PC-3 (cell line): ENCODE data around the gene RAB42. TPM values are rescaled to one million over a fixed set of nuclear protein-coding genes. Genes with fewer than 3 reads are reported as not detected.
"Not testable (repeated sequence)": the region's sequence is repeated elsewhere in the genome, so short reads cannot be mapped to it uniquely, and the experiment has no call there.

Experiments
- ATAC-seq: fragments of 200-7000 bp; cut with Tn5 transposase; 2 replicates; pipeline ENCODE4 v1.9.1; 2020; ENCODE audit warnings: mild to moderate bottlenecking, moderate library complexity
- BruUV-seq: library from RNA; stranded (reverse); fragments of 400-500 nt; replicated peaks from 2 replicates; lab custom pipeline; 2021; lab: Mats Ljungman, UMichigan
- CTCF ChIA-PET: fragments of 300-600 bp; sonication (Branson Sonifier 250); formaldehyde crosslinking; loops from one replicate; lab custom pipeline; 2022; ENCODE audit warnings: antibody characterized with exemption; lab: Charles Lee
- POLR2A ChIA-PET: fragments of 300-600 bp; sonication (Branson Sonifier 250); formaldehyde crosslinking; loops from one replicate; lab custom pipeline; 2022; ENCODE audit warnings: antibody characterized with exemption; ENCODE audit not compliant: unreplicated experiment; lab: Charles Lee
- DNase-seq: peaks from one replicate; pipeline ENCODE4 v3.0.0-alpha.2; 2015
- H2AFZ ChIP-seq: fragments of 300-600 bp; sonication (generic); 2 replicates; pipeline ENCODE4 v1.6.0; 2016; ENCODE audit warnings: antibody characterized with exemption, low read length
- H3F3A ChIP-seq: fragments of 300-600 bp; sonication (generic); one replicate; pipeline ENCODE4 v1.6.0; 2017; ENCODE audit warnings: antibody characterized with exemption, low read length, control low read depth, mild to moderate bottlenecking; ENCODE audit not compliant: unreplicated experiment
- H3K27ac ChIP-seq: fragments of 300-600 bp; sonication (generic); 2 replicates; pipeline ENCODE4 v1.5.1; 2016; ENCODE audit warnings: mild to moderate bottlenecking, low read length
- H3K27me3 ChIP-seq: fragments of 300-600 bp; sonication (generic); 2 replicates; pipeline ENCODE4 v1.6.1; 2016; ENCODE audit warnings: low read length, mixed read lengths
- H3K36me3 ChIP-seq: fragments of 300-600 bp; sonication (generic); 2 replicates; pipeline ENCODE4 v1.6.1; 2016; ENCODE audit warnings: low read depth, mixed run types, low read length, mixed read lengths
- H3K4me1 ChIP-seq: fragments of 300-600 bp; sonication (generic); 2 replicates; pipeline ENCODE4 v1.5.1; 2016; ENCODE audit warnings: low read length; ENCODE audit not compliant: insufficient read depth
- H3K4me2 ChIP-seq: fragments of 300-600 bp; sonication (generic); 2 replicates; pipeline ENCODE4 v1.6.0; 2016; ENCODE audit warnings: low read length
- H3K4me3 ChIP-seq: fragments of 300-600 bp; sonication (generic); 2 replicates; pipeline ENCODE4 v1.5.1; 2016; ENCODE audit warnings: mild to moderate bottlenecking, low read length, mixed read lengths
- H3K79me2 ChIP-seq: fragments of 300-600 bp; sonication (generic); 2 replicates; pipeline ENCODE4 v1.6.1; 2017; ENCODE audit warnings: low read length, mixed read lengths
- H3K9ac ChIP-seq: fragments of 300-600 bp; sonication (generic); 2 replicates; pipeline ENCODE4 v1.6.0; 2016; ENCODE audit warnings: mild to moderate bottlenecking, low read length
- H3K9me2 ChIP-seq: fragments of 300-600 bp; sonication (generic); replicated peaks from 2 replicates; pipeline ENCODE4 v1.6.1; 2016; ENCODE audit warnings: mixed run types, low read length, mixed read lengths
- H3K9me3 ChIP-seq: fragments of 300-600 bp; sonication (generic); 2 replicates; pipeline ENCODE4 v1.6.1; 2016; ENCODE audit warnings: low read length, mixed read lengths
- H4K20me1 ChIP-seq: fragments of 300-600 bp; sonication (generic); 2 replicates; pipeline ENCODE4 v1.6.1; 2016; ENCODE audit warnings: low read length, mixed read lengths
- CTCF ChIP-seq: fragments of 300-600 bp; sonication (generic); conservative IDR thresholded peaks from 2 replicates; pipeline ENCODE4 v1.5.1; 2017; ENCODE audit warnings: antibody characterized with exemption, low read depth, mild to moderate bottlenecking, low read length
- EZH2 ChIP-seq: fragments of 300-600 bp; sonication (generic); IDR thresholded peaks from one replicate; pipeline ENCODE4 v1.6.1; 2017; ENCODE audit warnings: antibody characterized with exemption, mild to moderate bottlenecking, low read length; ENCODE audit not compliant: unreplicated experiment
- EZH2phosphoT487 ChIP-seq: fragments of 300-600 bp; sonication (generic); IDR thresholded peaks from 2 replicates; pipeline ENCODE4 v1.6.1; 2018; ENCODE audit warnings: mild to moderate bottlenecking, antibody characterized with exemption, low read length, borderline replicate concordance
- intact Hi-C: fragments of 100-400 bp; cut with micrococcal nuclease; formaldehyde crosslinking; loops from 2 replicates; pipeline ENCODE4 v1.9.0; 2023
- total RNA-seq: library from RNA; depleted of rRNA; stranded (reverse); fragments of >200 nt; gene quantifications from 2 replicates; pipeline ENCODE4 v1.2.3, GENCODE V29; 2014

RAB42 gene
- total RNA-seq, 1 experiment from 2014 or later: 1.5 TPM

- H2AFZ ChIP-seq: no peak overlapping the region
- H3F3A ChIP-seq: no peaks in the 10 kb centered on the region
- CTCF ChIA-PET: no interaction called here
- TF ChIP-seq CTCF (no peak), EZH2phosphoT487 (no peak), EZH2 (no peak)
- H3K4me3 ChIP-seq: no peak overlapping the region
- BruUV-seq: no TSS peak
- H3K9me2 ChIP-seq: no peaks in the 10 kb centered on the region
- peaks cover 32% of the 10 kb centered on the region for H3K36me3 ChIP-seq
- H3K4me2 ChIP-seq: no peak overlapping the region
- H3K27ac ChIP-seq: no peak overlapping the region
- no peaks in the 10 kb centered on the region for H3K79me2 ChIP-seq
- no peaks in the 10 kb centered on the region for H3K9me3 ChIP-seq
- intact Hi-C loops: no loop called here
- POLR2A ChIA-PET: no interaction called here
- ATAC-seq (no peak), DNase-seq (no peak)
- H4K20me1 ChIP-seq: no peaks in the 10 kb centered on the region
- no peak overlapping the region for H3K9ac ChIP-seq
- no peaks in the 10 kb centered on the region for H3K4me1 ChIP-seq
- no peaks in the 10 kb centered on the region for H3K27me3 ChIP-seq
Observed at GRCh38 chr1:28565726-28566125, 26.3 kb upstream of the RAB42 start.

GRCh38 chr1:28566931-28567330 is 25.1 kb upstream of the RAB42 start:
- Histone ChIP-seq H3K27ac (no peak overlapping the region), H3K79me2 (no peaks in the 10 kb centered on the region), H3K27me3 (no peaks in the 10 kb centered on the region), H3K4me3 (no peak overlapping the region), H3K36me3 (peaks cover 29% of the 10 kb centered on the region), H4K20me1 (no peaks in the 10 kb centered on the region), H3K9me3 (no peaks in the 10 kb centered on the region), H3K9ac (no peak overlapping the region), H2AFZ (no peak overlapping the region), H3K9me2 (no peaks in the 10 kb centered on the region), H3K4me2 (no peak overlapping the region), H3F3A (no peaks in the 10 kb centered on the region), H3K4me1 (no peaks in the 10 kb centered on the region)
- ATAC-seq: no peak
- ChIA-PET POLR2A (no interaction called here), CTCF (no interaction called here)
- no peak for TF ChIP-seq CTCF
- TF ChIP-seq EZH2phosphoT487: no peak
- TF ChIP-seq EZH2: no peak
- no peak for DNase-seq
- intact Hi-C loops: no loop called here
- no TSS peak for BruUV-seq

- H3K36me3 ChIP-seq: peaks cover 24% of the 10 kb centered on the region
- H3K4me3 ChIP-seq: no peak overlapping the region
- ChIA-PET CTCF (no interaction called here), POLR2A (interaction anchor here (0.6 kb wide), 1 partner anchor 147 kb away, joined by 3 read pairs; no protein-coding TSS in a partner anchor)
- no peaks in the 10 kb centered on the region for H3F3A ChIP-seq
- H2AFZ ChIP-seq: no peak overlapping the region
- no peaks in the 10 kb centered on the region for H3K9me2 ChIP-seq
- no peaks in the 10 kb centered on the region for H3K79me2 ChIP-seq
- no peak overlapping the region for H3K4me2 ChIP-seq
- DNase-seq: no peak
- intact Hi-C loops: no loop called here
- no peaks in the 10 kb centered on the region for H3K27me3 ChIP-seq
- TF ChIP-seq EZH2phosphoT487 (no peak), CTCF (no peak), EZH2 (no peak)
- H4K20me1 ChIP-seq: no peaks in the 10 kb centered on the region
- H3K9ac ChIP-seq: no peak overlapping the region
- no peak overlapping the region for H3K27ac ChIP-seq
- no peak for ATAC-seq
- H3K9me3 ChIP-seq: no peaks in the 10 kb centered on the region
- BruUV-seq: no TSS peak
- H3K4me1 ChIP-seq: no peaks in the 10 kb centered on the region
Observed at GRCh38 chr1:28571911-28572310, 20.2 kb upstream of the RAB42 start.

GRCh38 chr1:28572891-28573290 is 19.2 kb upstream of the RAB42 start:
- CTCF ChIA-PET, H3F3A ChIP-seq, BruUV-seq, H2AFZ ChIP-seq, H3K27ac ChIP-seq, H3K9me2 ChIP-seq, H3K9ac ChIP-seq, H3K4me1 ChIP-seq, H3K9me3 ChIP-seq, H3K4me3 ChIP-seq, intact Hi-C loops, DNase-seq, H3K79me2 ChIP-seq, ATAC-seq, H3K27me3 ChIP-seq, H4K20me1 ChIP-seq, H3K4me2 ChIP-seq: not testable (repeated sequence)
- peaks cover 23% of the 10 kb centered on the region for H3K36me3 ChIP-seq
- POLR2A ChIA-PET: interaction anchor here (0.7 kb wide), 1 partner anchor 54 kb away, joined by 23 read pairs; no protein-coding TSS in a partner anchor
